GM19397 (cell line): ENCODE measurements around the gene UCN2.
A peak's percentile ranks its signal among the peaks of the same experiment; 100 is the strongest.

Experiments used
- ATAC-seq: cut with Tn5 transposase; IDR thresholded peaks from one replicate; pipeline ENCODE4 v1.9.1; 2021; ENCODE audit warnings: mild to moderate bottlenecking, moderate library complexity; ENCODE audit not compliant: unreplicated experiment

The UCN2 gene

DNA sequence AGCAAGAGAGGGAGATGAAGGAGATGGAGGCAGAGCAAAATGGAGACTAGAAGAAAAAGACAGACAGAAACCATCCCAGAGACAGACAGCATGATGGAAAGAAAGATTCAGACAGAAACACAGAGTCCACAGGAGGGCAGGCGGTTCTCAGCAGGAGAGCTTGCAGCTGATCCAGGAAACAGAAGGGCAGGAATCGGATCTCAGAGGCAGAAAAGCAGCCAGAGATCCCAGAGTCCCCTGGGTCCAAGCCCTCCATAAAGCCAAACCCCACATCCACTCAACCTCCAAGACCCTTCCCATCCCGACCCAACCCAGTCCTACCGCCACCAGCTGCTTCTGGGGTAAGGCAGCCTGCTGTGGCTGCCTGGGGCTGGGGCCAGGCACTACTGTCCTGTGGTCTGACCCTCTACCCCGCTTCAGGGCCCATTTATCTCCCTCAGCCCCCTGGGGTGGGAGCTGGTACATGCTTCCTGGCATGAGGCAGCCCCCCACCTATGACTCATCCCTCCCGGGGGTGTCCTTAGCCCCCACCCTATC, at the start of gene UCN2:
Gene UCN2, minus strand, starts transcription at position 400 of the 537 bp plus-strand sequence. CDS start 657 bp downstream, outside the sequence.
- no peak for ATAC-seq

DNA sequence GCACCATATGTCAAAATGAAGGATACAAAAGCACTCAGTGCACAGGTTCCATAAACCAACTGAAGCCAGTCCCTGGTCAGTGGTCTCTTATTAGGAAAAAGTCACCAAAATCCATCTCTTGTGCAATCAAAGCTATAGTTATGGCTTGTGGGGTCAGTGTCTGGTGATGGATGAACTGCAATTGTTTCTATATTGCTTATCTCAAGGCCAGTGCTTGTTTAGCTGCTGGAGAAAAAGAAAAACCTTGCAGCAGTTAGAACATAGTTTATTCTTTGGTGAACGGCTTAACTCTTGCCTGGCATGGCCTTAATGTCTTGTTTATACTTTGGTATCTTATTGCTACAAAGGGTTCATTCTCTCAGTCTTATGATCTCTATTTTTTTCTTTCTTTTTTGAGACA, 48.7 kb upstream of the UCN2 start:
- ATAC-seq, result no peak

GRCh38 chr3:48609088-48610005, 45.8 kb upstream of the UCN2 start, which contains the start of gene UQCRC1:
TSS of gene UQCRC1 (minus strand) at chr3:48609646. CDS start at chr3:48609620, 26 bp downstream.
- ATAC-seq, result peak; percentile 96

DNA sequence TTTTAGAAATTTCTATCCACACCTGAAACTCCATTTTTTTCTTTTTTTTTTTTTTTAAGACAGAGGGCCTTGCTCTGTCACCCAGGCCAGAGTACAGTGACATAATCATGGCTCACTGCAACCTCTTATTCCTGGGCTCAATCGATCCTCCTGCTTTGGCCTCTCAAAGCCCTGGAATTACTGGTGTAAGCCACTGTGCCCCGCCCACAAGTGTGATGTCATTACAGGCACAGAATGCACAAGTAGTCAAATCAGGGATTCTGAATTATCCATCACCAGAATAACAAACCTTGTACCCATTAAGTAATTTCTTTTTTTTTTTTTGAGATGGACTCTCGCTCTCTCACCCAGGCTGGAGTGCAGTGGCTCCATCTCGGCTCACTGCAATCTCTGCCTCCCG, 43.9 kb upstream of the UCN2 start:
- no peak for ATAC-seq

DNA sequence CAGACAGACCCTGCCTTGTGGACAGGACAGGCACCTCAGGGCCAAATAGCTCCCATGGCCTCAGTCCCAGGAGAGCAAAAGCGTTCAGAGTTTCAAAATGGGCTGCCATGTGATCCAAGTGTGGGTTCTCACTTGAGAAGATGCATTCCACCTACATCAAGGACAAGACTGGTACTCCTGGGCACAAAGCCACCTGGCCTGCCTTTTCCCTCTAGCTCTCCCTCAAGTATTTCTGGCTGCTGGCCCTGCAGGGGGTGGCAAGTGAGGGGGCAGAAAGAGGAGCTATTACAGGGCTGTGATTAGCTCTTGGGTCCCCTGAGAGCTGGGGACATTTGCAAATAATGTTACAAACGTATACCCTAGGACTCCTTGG, 38.0 kb upstream of the UCN2 start:
- ATAC-seq, result no peak

- no peak for ATAC-seq
Measured at GRCh38 chr3:48600711-48601621, 37.4 kb upstream of the UCN2 start.

DNA sequence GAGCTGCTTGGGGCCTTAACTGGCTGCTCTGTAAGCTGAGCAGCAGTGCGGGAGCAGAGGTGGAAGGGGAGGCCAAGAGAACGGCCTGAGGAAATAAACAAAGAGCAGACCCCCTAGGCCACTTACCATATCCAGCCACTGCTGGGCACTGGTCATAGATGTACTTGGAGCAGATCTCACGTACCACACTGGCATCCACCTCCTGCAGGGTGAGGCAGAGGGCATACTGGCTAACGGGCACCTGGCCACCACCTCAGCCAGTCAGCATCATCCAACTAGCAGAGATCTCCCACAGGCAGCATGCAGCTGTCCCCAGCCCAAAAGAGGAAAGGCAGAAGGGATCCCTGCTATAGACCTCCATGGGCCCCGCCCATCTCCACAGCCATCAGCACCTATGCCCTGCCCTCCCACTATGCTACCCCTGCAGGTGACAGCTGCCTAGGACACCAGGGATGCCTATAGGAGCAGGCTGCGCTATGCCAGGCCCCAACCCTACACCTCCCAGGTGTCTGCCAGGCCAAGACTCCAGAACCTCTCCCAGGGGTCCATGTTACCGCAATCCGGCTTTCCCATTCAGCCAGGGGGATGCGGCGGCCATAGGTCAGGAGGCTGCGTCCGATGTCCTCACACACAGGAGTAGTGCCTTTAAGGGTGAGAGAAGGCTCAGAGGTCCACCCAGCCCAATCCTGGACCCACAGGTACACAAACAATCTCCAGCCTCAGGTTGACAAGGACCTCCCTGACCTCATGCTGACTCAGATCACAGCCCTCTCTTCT, 36.1 kb upstream of the UCN2 start:
- ATAC-seq, result no peak

DNA sequence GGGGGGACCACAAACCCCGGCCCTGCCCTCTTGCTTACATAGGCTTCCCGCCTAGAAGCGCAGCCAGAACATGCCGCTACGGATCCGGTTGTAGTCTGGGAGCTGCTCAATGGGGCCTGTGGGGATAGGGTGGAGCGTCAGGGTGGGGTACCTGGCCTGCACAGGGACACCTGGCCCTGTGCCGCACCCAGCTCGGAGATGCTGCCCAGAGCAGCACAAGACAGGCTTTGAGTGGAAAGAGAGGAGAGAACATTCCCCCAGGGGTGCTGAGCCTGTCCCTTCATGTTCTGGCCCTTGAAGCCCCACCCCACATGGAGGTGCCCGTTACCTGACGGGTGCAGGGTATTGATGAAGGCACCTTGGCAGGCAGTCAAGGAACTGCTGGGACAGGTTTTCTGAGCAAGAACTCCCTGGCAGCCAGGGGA, 35.5 kb upstream of the UCN2 start:
- no peak for ATAC-seq

- ATAC-seq, result no peak
Measured at GRCh38 chr3:48598323-48599076, 34.9 kb upstream of the UCN2 start.

DNA sequence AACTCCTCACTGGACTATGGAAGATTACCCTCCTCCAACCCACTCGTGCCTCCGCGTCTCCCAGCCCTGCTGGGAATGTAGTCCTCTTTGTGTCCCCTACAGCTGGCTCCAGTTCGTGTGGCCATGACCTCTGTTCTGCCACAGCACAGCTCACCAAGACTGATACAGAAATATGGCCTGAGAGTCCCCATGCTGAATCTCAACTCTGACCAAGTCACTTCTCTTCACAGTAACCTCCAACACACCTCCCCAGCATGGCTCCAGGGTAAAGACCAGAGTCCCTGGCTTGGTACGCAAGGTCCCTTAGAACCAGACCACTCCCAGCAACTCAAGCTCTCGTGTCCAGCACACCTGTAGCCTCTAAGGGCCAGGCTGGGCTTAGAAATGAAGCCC, 33.8 kb upstream of the UCN2 start:
- ATAC-seq, result no peak

- no peak for ATAC-seq
Measured at GRCh38 chr3:48596676-48597407, 33.3 kb upstream of the UCN2 start.

- no peak for ATAC-seq
Measured at GRCh38 chr3:48596157-48596556, 32.6 kb upstream of the UCN2 start.

DNA sequence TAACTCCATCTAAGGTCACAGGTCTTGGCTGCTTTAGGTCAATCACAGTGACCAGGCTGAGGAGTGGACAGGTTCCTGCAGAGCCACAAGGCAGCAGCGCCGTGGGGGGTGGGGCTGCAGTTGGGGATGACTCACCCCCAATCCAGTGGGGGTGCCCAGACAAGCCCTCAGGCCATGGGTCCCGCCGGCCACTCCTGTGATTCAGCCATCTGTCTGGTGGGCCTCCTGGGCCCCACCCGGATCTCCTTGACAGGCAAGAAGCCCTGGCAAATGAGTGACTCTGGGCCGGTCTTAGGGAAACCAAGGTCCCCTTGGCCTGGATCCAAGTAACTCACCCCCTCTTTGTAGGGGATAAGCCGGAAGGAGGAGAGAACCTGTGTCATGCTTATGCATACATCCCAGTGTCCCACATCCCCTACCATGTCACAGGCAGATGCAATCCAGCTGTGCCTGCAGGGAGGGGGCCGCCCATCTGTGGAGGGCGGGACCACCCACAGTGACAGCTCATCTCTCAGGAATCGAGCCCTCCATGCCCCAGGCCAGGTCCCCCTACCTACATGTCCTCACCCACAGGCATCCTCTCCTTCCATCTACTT, 32.0 kb upstream of the UCN2 start:
- no peak for ATAC-seq

GRCh38 chr3:48595075-48595525, 31.5 kb upstream of the UCN2 start, which contains the start of gene COL7A1:
TSS of gene COL7A1 (minus strand) at chr3:48595329. CDS start at chr3:48595159, 170 bp downstream.
- no peak for ATAC-seq

GRCh38 chr3:48594417-48595049, 31.0 kb upstream of the UCN2 start:
- no peak for ATAC-seq

DNA sequence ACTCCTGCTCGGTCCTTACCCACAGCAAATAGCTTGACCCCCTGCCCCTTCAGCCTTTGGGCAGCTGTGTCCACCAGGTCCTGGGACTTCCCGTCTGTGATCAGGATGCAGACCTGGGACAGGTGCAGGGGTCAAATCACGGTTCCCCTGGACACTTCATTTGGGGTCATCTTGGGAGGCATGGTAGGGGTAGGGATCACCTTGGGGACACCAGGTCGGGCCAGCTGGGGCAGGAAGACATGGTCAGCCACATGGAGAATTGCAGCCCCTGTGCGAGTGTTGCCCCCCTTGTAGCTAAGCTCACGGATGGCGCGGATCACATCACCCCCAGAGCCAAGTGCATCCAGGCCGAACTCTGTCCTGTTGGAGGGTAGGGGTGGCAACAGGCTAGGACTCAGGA, 29.8 kb upstream of the UCN2 start:
- ATAC-seq, result no peak

GRCh38 chr3:48592519-48593087, 29.0 kb upstream of the UCN2 start:
- ATAC-seq, result no peak
